IMR-90 (cell line): ENCODE data around the gene MAP3K7CL. TPM values are rescaled to one million over a fixed set of nuclear protein-coding genes. Genes with fewer than 3 reads are reported as not detected.

Experiments used
- ATAC-seq: fragments of 200-7000 bp; cut with Tn5 transposase; 2 replicates; pipeline ENCODE4 v1.9.1; 2020; ENCODE audit warnings: low read depth, mild to moderate bottlenecking, moderate library complexity
- BruUV-seq: library from RNA; stranded (reverse); fragments of 400-500 nt; replicated peaks from 2 replicates; lab custom pipeline; 2021; lab: Mats Ljungman, UMichigan
- CTCF ChIA-PET: fragments of 300-600 bp; formaldehyde crosslinking; extraction: SDS; loops from one replicate; lab custom pipeline; 2021; ENCODE audit warnings: antibody characterized with exemption; lab: Yijun Ruan, JAX
- POLR2A ChIA-PET: fragments of 300-600 bp; sonication (Branson Sonifier 250); formaldehyde crosslinking; loops from one replicate; lab custom pipeline; 2022; ENCODE audit warnings: antibody characterized with exemption; ENCODE audit not compliant: unreplicated experiment; lab: Charles Lee
- DNase-seq: peaks from one replicate; pipeline ENCODE4 v3.0.0; 2013
- H2AFZ ChIP-seq: replicated peaks from 2 replicates; pipeline ENCODE3; 2013; ENCODE audit warnings: low read length, mild to moderate bottlenecking; ENCODE audit not compliant: poor library complexity
- H2AK5ac ChIP-seq: 2 replicates; pipeline ENCODE4 v1.6.1; 2013; ENCODE audit warnings: low read depth, low read length, inconsistent platforms
- H2AK9ac ChIP-seq: replicated peaks from 2 replicates; pipeline ENCODE3; 2013; ENCODE audit warnings: mild to moderate bottlenecking, low read depth, low read length, moderate library complexity; ENCODE audit not compliant: poor library complexity
- H2BK120ac ChIP-seq: 2 replicates; pipeline ENCODE4 v1.6.1; 2013; ENCODE audit warnings: low read depth, low read length, inconsistent platforms
- H2BK15ac ChIP-seq: 3 replicates; pipeline ENCODE4 v1.6.1; 2013; ENCODE audit warnings: low read depth, low read length, inconsistent platforms
- H2BK20ac ChIP-seq: 2 replicates; pipeline ENCODE4 v1.6.1; 2013; ENCODE audit warnings: low read depth, mild to moderate bottlenecking, inconsistent platforms, low read length, moderate library complexity
- H2BK5ac ChIP-seq: 2 replicates; pipeline ENCODE4 v1.6.1; 2013; ENCODE audit warnings: mild to moderate bottlenecking, low read depth, low read length, inconsistent platforms; ENCODE audit not compliant: poor library complexity, severe bottlenecking
- H3K14ac ChIP-seq: replicated peaks from 2 replicates; pipeline ENCODE4 v1.6.1; 2013; ENCODE audit warnings: low read depth, low read length, inconsistent platforms
- H3K18ac ChIP-seq: 2 replicates; pipeline ENCODE4 v1.6.1; 2013; ENCODE audit warnings: low read depth, low read length, control low read depth
- H3K23ac ChIP-seq: 2 replicates; pipeline ENCODE4 v1.6.1; 2013; ENCODE audit warnings: low read depth, low read length, inconsistent platforms
- H3K27ac ChIP-seq: 2 replicates; pipeline ENCODE4 v1.5.1; 2013; ENCODE audit warnings: mild to moderate bottlenecking, control low read depth, low read length; ENCODE audit not compliant: insufficient read depth
- H3K27me3 ChIP-seq: 2 replicates; pipeline ENCODE4 v1.6.1; 2013; ENCODE audit warnings: low read length; ENCODE audit not compliant: control insufficient read depth, insufficient read depth
- H3K36me3 ChIP-seq: 2 replicates; pipeline ENCODE4 v1.6.1; 2013; ENCODE audit warnings: low read length, mixed read lengths; ENCODE audit not compliant: control insufficient read depth, insufficient read depth
- H3K4ac ChIP-seq: 2 replicates; pipeline ENCODE4 v1.6.1; 2013; ENCODE audit warnings: low read depth, low read length, inconsistent platforms
- H3K4me1 ChIP-seq: 2 replicates; pipeline ENCODE4 v1.6.1; 2013; ENCODE audit warnings: low read length, mixed read lengths; ENCODE audit not compliant: control insufficient read depth, insufficient read depth
- H3K4me2 ChIP-seq: 2 replicates; pipeline ENCODE4 v1.6.1; 2013; ENCODE audit warnings: low read depth, mild to moderate bottlenecking, control low read depth, low read length, moderate library complexity
- H3K4me3 ChIP-seq: 2 replicates; pipeline ENCODE4 v1.5.1; 2013; ENCODE audit warnings: low read depth, mild to moderate bottlenecking, control low read depth, low read length, moderate library complexity; ENCODE audit not compliant: insufficient read depth
- H3K56ac ChIP-seq: 2 replicates; pipeline ENCODE4 v1.6.1; 2013; ENCODE audit warnings: low read length, inconsistent platforms; ENCODE audit not compliant: insufficient read depth; ENCODE audit errors: extremely low read depth
- H3K79me1 ChIP-seq, 2 experiments: 2 replicates each; pipeline ENCODE4 v1.6.1; 2013; ENCODE audit warnings: low read length in 2 of 2, inconsistent platforms in 1 of 2, low read depth in 1 of 2
- H3K9ac ChIP-seq: 2 replicates; pipeline ENCODE4 v1.6.1; 2013; ENCODE audit warnings: low read depth, low read length, control low read depth
- H3K9me1 ChIP-seq: 2 replicates; pipeline ENCODE4 v1.6.1; 2013; ENCODE audit warnings: low read length, inconsistent platforms; ENCODE audit not compliant: insufficient read depth
- H3K9me3 ChIP-seq: 2 replicates; pipeline ENCODE4 v1.6.1; 2013; ENCODE audit warnings: low read length; ENCODE audit not compliant: control insufficient read depth, insufficient read depth
- H4K20me1 ChIP-seq: 2 replicates; pipeline ENCODE4 v1.6.1; 2013; ENCODE audit warnings: low read length, inconsistent platforms; ENCODE audit not compliant: insufficient read depth
- H4K5ac ChIP-seq: 2 replicates; pipeline ENCODE4 v1.6.1; 2013; ENCODE audit warnings: mild to moderate bottlenecking, low read depth, low read length, control low read depth
- H4K8ac ChIP-seq, 2 experiments: 2 replicates each; pipeline ENCODE4 v1.6.1; 2013; ENCODE audit warnings: low read depth in 2 of 2, low read length in 2 of 2, control low read depth in 1 of 2, inconsistent platforms in 1 of 2
- H4K91ac ChIP-seq: 2 replicates; pipeline ENCODE4 v1.6.1; 2013; ENCODE audit warnings: low read depth, low read length, inconsistent platforms; ENCODE audit not compliant: insufficient read depth
- FOS ChIP-seq: fragments of 150-350 bp; IDR thresholded peaks from 2 replicates; pipeline ENCODE4 v1.6.1; 2016; ENCODE audit warnings: low read depth, low read length
- MAFK ChIP-seq: IDR thresholded peaks from 2 replicates; pipeline ENCODE4 v1.6.1; 2012; ENCODE audit warnings: low read depth, low read length, improper control_type of control experiment
- MXI1 ChIP-seq: IDR thresholded peaks from 2 replicates; pipeline ENCODE4 v1.6.1; 2012; ENCODE audit warnings: low read depth, mild to moderate bottlenecking, low read length, moderate library complexity, borderline replicate concordance
- NFE2L2 ChIP-seq: fragments of 150-350 bp; IDR thresholded peaks from 2 replicates; pipeline ENCODE4 v1.6.1; 2016; ENCODE audit warnings: low read depth, mild to moderate bottlenecking, low read length
- RFX5 ChIP-seq: IDR thresholded peaks from 2 replicates; pipeline ENCODE4 v1.8.0; 2012; ENCODE audit warnings: low read depth, mild to moderate bottlenecking, low read length, moderate library complexity
- SMC3 ChIP-seq: fragments of 150-350 bp; IDR thresholded peaks from 2 replicates; pipeline ENCODE4 v1.6.1; 2016; ENCODE audit warnings: low read depth, mild to moderate bottlenecking, antibody characterized with exemption, low read length, moderate library complexity
- WGBS, 2 experiments: methylation state at CpG; one replicate each; pipeline versions ENCODE4 v1.1.5 to v1.1.7; 2013; ENCODE audit warnings: missing lambda C conversion rate in 2 of 2; ENCODE audit not compliant: insufficient read length in 1 of 2; ENCODE audit errors: extremely low coverage in 2 of 2; 5-methylcytosine and 5-hydroxymethylcytosine counted together
- dilution Hi-C: fragments of 300-500 bp; cut with HindIII; formaldehyde crosslinking; loops from one replicate; pipeline ENCODE4 v1.14.3; 2018; ENCODE audit warnings: low sequenced_read_pairs; ENCODE audit not compliant: unreplicated experiment
- in situ Hi-C: fragments of 300-500 bp; cut with MboI; formaldehyde crosslinking; loops from 3 replicates; pipeline ENCODE4 v1.14.3; 2019; ENCODE audit warnings: low sequenced_read_pairs, inconsistent platforms, mixed read lengths
- intact Hi-C: fragments of 100-400 bp; cut with micrococcal nuclease; formaldehyde crosslinking; loops from 2 replicates; pipeline ENCODE4 v1.10.0; 2022
- polyA plus RNA-seq, 3 experiments: library from polyadenylated mRNA; depleted of rRNA; stranded (reverse); fragments of >200 nt; gene quantifications; 2 replicates each; pipeline ENCODE4 v1.2.3, GENCODE V29; 2012; ENCODE audit warnings: low replicate concordance in 1 of 3
- total RNA-seq: library from RNA; depleted of rRNA; stranded (reverse); fragments of >200 nt; gene quantifications from 2 replicates; pipeline ENCODE4 v1.2.3, GENCODE V29; 2012
- TF ChIP-seq, protein P1 (sequence below): fragments of 150-350 bp; IDR thresholded peaks from 2 replicates; pipeline ENCODE4 v1.6.1; 2016; ENCODE audit warnings: low read depth, mild to moderate bottlenecking, low read length, moderate library complexity, borderline replicate concordance

The MAP3K7CL gene
- total and polyA plus RNA-seq, 2 of the 4 experiments (the other 2 are of a cell fraction): 21.0 to 22.3 TPM

DNA sequence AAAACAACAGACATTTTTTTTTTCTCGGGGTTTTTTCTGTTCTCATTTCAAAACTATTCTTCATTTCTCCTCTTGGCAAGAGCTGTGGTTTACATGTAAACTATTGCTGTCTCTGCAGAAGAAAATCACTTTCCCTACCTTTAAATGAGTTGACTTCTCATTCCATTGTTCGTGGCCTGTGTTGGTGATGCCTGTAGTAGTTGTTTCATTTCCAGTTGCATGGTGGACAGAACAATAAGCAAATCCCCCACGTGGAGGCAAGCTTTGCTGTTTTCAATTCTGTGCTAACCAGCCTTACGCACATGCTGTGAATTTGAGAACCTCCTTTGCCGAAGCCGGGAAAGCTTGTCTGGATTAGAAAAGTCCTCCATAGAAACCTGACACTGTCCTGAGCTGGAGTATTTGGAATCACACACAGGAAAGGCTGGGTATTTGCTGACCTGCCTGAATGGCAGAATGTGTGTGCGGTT, 26.2 kb upstream of the MAP3K7CL start:
- TF ChIP-seq, protein P1, sequence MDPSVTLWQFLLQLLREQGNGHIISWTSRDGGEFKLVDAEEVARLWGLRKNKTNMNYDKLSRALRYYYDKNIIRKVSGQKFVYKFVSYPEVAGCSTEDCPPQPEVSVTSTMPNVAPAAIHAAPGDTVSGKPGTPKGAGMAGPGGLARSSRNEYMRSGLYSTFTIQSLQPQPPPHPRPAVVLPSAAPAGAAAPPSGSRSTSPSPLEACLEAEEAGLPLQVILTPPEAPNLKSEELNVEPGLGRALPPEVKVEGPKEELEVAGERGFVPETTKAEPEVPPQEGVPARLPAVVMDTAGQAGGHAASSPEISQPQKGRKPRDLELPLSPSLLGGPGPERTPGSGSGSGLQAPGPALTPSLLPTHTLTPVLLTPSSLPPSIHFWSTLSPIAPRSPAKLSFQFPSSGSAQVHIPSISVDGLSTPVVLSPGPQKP: no peak
- no peak for TF ChIP-seq NFE2L2
- TF ChIP-seq MXI1: no peak
- no peak for TF ChIP-seq SMC3
- TF ChIP-seq RFX5: no peak
- TF ChIP-seq MAFK: no peak
- no peak for TF ChIP-seq FOS
- no peak overlapping the region for H3K9ac ChIP-seq
- in situ Hi-C loops: no loop called here
- H4K91ac ChIP-seq: peak overlapping the region; percentile 60
- WGBS, 2 experiments: 100% methylated on average over 2 of the region's 7 CpGs; no CpG with 5 or more reads in 1 of the 2 experiments
- peak overlapping the region; percentile 85; the same call in 1 of the 2 replicates for H2AK5ac ChIP-seq
- peak overlapping the region; percentile 89 for H2AK9ac ChIP-seq
- peak overlapping the region; percentile 63 for H2BK5ac ChIP-seq
- H4K5ac ChIP-seq: no peak overlapping the region
- peak overlapping the region; percentile 81 for H2BK20ac ChIP-seq
- peak overlapping the region; percentile 91 for H3K14ac ChIP-seq
- DNase-seq: peak; percentile 30
- no peaks in the 10 kb centered on the region for H4K20me1 ChIP-seq
- BruUV-seq: no TSS peak
- peaks cover 9% of the 10 kb centered on the region for H3K9me1 ChIP-seq
- H3K18ac ChIP-seq: peak overlapping the region; percentile 32; the same call in 1 of the 2 replicates
- H3K27me3 ChIP-seq: no peaks in the 10 kb centered on the region
- H3K36me3 ChIP-seq: no peaks in the 10 kb centered on the region
- ChIA-PET POLR2A (no interaction called here), CTCF (interaction anchor here (0.9 to 1.2 kb wide), 2 partner anchors 20 to 60 kb away, joined by 3 to 4 read pairs; no protein-coding TSS in a partner anchor)
- no peak overlapping the region for H3K23ac ChIP-seq
- no peak for ATAC-seq
- peak overlapping the region; percentile 83 for H2BK120ac ChIP-seq
- no peaks in the 10 kb centered on the region for H3K9me3 ChIP-seq
- H3K79me1 ChIP-seq: 0 out of 4 replicates have a peak, but pooled peaks cover 0 to 5% of the 10 kb centered on the region in 2 experiments
- H2BK15ac ChIP-seq: peak overlapping the region; percentile 87; the same call in 2 of the 3 replicates
- no peak overlapping the region for H3K56ac ChIP-seq
- intact Hi-C loops: no loop called here
- peaks cover 13% of the 10 kb centered on the region; the same call in 1 of the 2 replicates for H3K4me1 ChIP-seq
- H3K4me2 ChIP-seq: no peak overlapping the region
- peak overlapping the region; percentile 26; the same call in 1 of the 2 replicates for H3K27ac ChIP-seq
- H3K4ac ChIP-seq: peak overlapping the region; percentile 80
- dilution Hi-C loops: no loop called here
- peak overlapping the region in 1 of 2 experiments; percentile 59; a peak in 2 of 4 replicates for H4K8ac ChIP-seq
- H3K4me3 ChIP-seq: no peak overlapping the region
- peak overlapping the region; percentile 33 for H2AFZ ChIP-seq
